Common myeloid progenitor, CD34-positive (primary cell): ENCODE measurements around the gene LHFPL2.

Experiments used
- CTCF ChIA-PET: fragments of 350-600 bp; sonication (Branson Sonifier 250); formaldehyde crosslinking; loops from one replicate; lab custom pipeline; 2021; ENCODE audit warnings: antibody characterized with exemption; lab: Charles Lee
- POLR2A ChIA-PET: fragments of 350-600 bp; sonication (Branson Sonifier 250); formaldehyde crosslinking; loops from one replicate; lab custom pipeline; 2021; ENCODE audit warnings: antibody characterized with exemption; lab: Charles Lee
- DNase-seq, 3 donors: peaks; one replicate each; pipeline versions ENCODE4 v3.0.0 to v3.0.0-alpha.2; 2013
- H3K27ac ChIP-seq, 2 experiments: 1 replicate in 1 of 2; 2 replicates in 1 of 2; pipeline ENCODE4 v1.7.0; 2013; ENCODE audit warnings: inconsistent platforms in 2 of 2, low read length in 2 of 2, mild to moderate bottlenecking in 2 of 2, low read depth in 1 of 2, moderate library complexity in 1 of 2; ENCODE audit not compliant: severe bottlenecking in 2 of 2, insufficient read depth in 1 of 2, poor library complexity in 1 of 2
- H3K27me3 ChIP-seq, 5 experiments: replicated peaks in 2 of 5; 1 replicate in 3 of 5; 2 replicates in 2 of 5; pipeline versions ENCODE4 v1.6.1 to v1.7.0; 2013; ENCODE audit warnings: low read length in 4 of 5, mild to moderate bottlenecking in 2 of 5, moderate library complexity in 2 of 5, inconsistent platforms in 1 of 5; ENCODE audit not compliant: insufficient read depth in 5 of 5, control insufficient read depth in 4 of 5
- H3K36me3 ChIP-seq, 4 experiments: 1 replicate in 2 of 4; 2 replicates in 2 of 4; pipeline versions ENCODE4 v1.6.1 to v1.7.0; 2013; ENCODE audit warnings: low read length in 3 of 4, control low read depth in 1 of 4, mild to moderate bottlenecking in 1 of 4; ENCODE audit not compliant: control insufficient read depth in 4 of 4, insufficient read depth in 4 of 4
- H3K4me1 ChIP-seq, 4 experiments: 1 replicate in 3 of 4; 2 replicates in 1 of 4; pipeline versions ENCODE4 v1.6.1 to v1.7.1; 2013; ENCODE audit warnings: low read length in 3 of 4, mild to moderate bottlenecking in 3 of 4, control low read depth in 1 of 4, inconsistent platforms in 1 of 4, moderate library complexity in 1 of 4; ENCODE audit not compliant: control insufficient read depth in 4 of 4, insufficient read depth in 4 of 4; ENCODE audit errors: control extremely low read depth in 1 of 4
- H3K4me3 ChIP-seq, 7 experiments: 1 replicate in 4 of 7; 2 replicates in 3 of 7; pipeline versions ENCODE4 v1.5.1 to v1.7.0; 2013; ENCODE audit warnings: mild to moderate bottlenecking in 7 of 7, low read length in 6 of 7, moderate library complexity in 6 of 7, inconsistent platforms in 2 of 7, low read depth in 2 of 7, control low read depth in 1 of 7; ENCODE audit not compliant: insufficient read depth in 4 of 7, control insufficient read depth in 1 of 7; ENCODE audit errors: extremely low read depth in 1 of 7
- H3K9me3 ChIP-seq, 5 experiments: 1 replicate in 4 of 5; 2 replicates in 1 of 5; pipeline versions ENCODE4 v1.6.1 to v1.7.1; 2013; ENCODE audit warnings: low read length in 4 of 5, mild to moderate bottlenecking in 2 of 5, inconsistent platforms in 1 of 5, low read depth in 1 of 5, moderate library complexity in 1 of 5; ENCODE audit not compliant: control insufficient read depth in 4 of 5, insufficient read depth in 2 of 5; ENCODE audit errors: control extremely low read depth in 1 of 5
- WGBS: methylation state at CpG from one replicate; pipeline ENCODE4 v1.1.5; 2013; ENCODE audit not compliant: insufficient coverage; 5-methylcytosine and 5-hydroxymethylcytosine counted together

LHFPL2 gene

DNA sequence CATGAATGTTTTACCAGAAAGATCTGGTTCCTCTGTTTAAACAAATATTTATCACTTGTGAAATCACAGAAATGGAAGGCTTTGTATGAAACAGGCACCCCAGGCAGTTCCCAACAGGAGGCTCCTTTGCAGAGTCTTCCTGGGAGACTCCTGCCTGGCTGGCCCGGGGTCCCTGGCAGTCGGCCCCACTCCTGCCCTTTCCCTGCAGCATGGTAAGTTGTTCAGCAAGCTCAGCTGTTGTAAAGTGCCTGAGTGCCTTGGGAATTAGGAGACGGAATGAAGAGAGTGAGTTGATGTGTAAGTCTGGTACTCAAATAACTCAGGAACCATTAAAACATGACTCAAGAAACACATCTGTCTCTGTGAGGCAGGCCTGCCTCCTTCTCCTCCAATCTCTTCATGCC lies 17.5 kb upstream of the LHFPL2 start:
- no peak overlapping the region for H3K4me3 ChIP-seq
- H3K27me3 ChIP-seq: peaks cover 0 to 2% (median 0%) of the 10 kb centered on the region in 5 experiments
- DNase-seq: no peak
- no peak overlapping the region for H3K27ac ChIP-seq
- H3K36me3 ChIP-seq: no peaks in the 10 kb centered on the region
- ChIA-PET CTCF (no interaction called here), POLR2A (no interaction called here)
- H3K4me1 ChIP-seq: no peaks in the 10 kb centered on the region
- no peaks in the 10 kb centered on the region for H3K9me3 ChIP-seq
- 87% methylated on average over 2 of the region's 3 CpGs for WGBS

DNA sequence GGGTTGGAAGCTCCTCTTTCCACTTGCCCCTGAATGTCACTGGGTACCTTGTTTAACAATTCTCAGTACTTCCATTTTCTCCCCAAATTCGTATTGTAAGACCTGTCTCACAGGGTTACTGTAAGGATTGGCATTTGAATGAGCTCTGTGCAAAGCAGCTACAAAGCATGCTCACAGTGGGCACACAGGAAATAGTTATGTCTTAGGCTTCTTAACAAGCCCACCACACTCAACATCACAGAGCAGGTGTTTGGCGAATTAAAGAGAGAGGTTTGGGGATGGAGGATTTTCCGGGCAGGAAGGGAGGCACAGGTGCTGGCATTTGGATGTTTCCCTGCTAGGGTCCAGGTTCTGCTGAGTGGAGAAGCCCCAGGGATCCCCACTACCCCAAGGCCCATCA lies 17.0 kb upstream of the LHFPL2 start:
- 92% methylated on average over 2 of the region's 3 CpGs for WGBS
- no peaks in the 10 kb centered on the region for H3K9me3 ChIP-seq
- POLR2A ChIA-PET: no interaction called here
- H3K4me1 ChIP-seq: no peaks in the 10 kb centered on the region
- H3K36me3 ChIP-seq: no peaks in the 10 kb centered on the region
- H3K4me3 ChIP-seq: no peak overlapping the region
- no peak for DNase-seq
- CTCF ChIA-PET: no interaction called here
- no peak overlapping the region for H3K27ac ChIP-seq
- peaks cover 0 to 2% (median 0%) of the 10 kb centered on the region in 5 experiments for H3K27me3 ChIP-seq

DNA sequence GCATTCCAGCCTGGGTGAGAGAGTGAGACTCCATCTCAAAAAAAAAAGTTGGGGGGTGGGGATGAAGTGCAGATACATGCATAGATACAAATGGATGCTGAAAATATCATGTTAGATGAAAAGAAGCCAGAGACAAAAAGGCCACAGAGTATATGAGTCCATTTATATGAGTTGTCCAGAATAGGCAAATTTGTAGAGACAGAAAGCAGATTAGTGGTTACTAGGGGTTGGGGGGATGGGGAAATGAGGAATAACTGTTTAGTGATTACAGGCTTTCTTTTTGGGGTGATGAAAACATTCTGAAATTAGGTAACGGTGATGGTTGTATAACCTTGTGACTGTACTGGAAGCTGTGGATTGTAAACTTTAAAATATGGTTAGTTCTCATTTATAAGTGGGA lies 13.8 kb upstream of the LHFPL2 start:
- CTCF ChIA-PET: interaction anchor here (0.6 kb wide), 1 partner anchor 30 kb away, joined by 3 read pairs; no protein-coding TSS in a partner anchor

DNA sequence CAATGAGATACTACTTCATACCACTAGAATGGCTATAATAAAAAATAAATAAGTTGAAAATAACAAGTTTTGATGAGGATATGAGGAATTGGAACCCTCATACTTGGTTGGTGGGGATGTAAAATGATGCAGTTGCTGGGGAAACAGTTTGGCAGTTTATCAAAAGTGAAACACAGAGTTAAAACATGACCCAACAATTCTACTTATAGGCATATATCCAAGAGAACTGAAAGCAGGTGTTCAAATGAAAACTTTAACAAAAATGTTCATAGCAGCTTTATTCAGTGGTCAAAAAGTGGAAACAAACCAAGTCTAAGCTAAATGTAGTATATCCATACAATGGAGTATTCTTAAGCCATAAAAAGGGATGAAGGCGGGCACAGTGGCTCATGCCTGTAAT lies 13.1 kb upstream of the LHFPL2 start:
- Histone ChIP-seq H3K4me1 (no peaks in the 10 kb centered on the region), H3K27ac (no peak overlapping the region), H3K4me3 (no peak overlapping the region), H3K9me3 (peaks cover 0 to 2% (median 0%) of the 10 kb centered on the region in 5 experiments), H3K36me3 (no peaks in the 10 kb centered on the region), H3K27me3 (no peaks in the 10 kb centered on the region)
- ChIA-PET CTCF (no interaction called here), POLR2A (no interaction called here)
- no CpG with 5 or more reads among the region's 1 CpG for WGBS
- no peak for DNase-seq

More for the DNA sequence above, 13.8 kb upstream of the LHFPL2 start:
- no peak overlapping the region for H3K27ac ChIP-seq
- H3K4me3 ChIP-seq: no peak overlapping the region
- POLR2A ChIA-PET: interaction anchor here (0.6 kb wide), 1 partner anchor 28 kb away, joined by 3 read pairs; no protein-coding TSS in a partner anchor
- H3K36me3 ChIP-seq: no peaks in the 10 kb centered on the region
- 100% methylated on average over 1 of the region's 1 CpG for WGBS
- no peak for DNase-seq
- no peaks in the 10 kb centered on the region for H3K4me1 ChIP-seq
- no peaks in the 10 kb centered on the region for H3K27me3 ChIP-seq
- H3K9me3 ChIP-seq: no peaks in the 10 kb centered on the region

DNA sequence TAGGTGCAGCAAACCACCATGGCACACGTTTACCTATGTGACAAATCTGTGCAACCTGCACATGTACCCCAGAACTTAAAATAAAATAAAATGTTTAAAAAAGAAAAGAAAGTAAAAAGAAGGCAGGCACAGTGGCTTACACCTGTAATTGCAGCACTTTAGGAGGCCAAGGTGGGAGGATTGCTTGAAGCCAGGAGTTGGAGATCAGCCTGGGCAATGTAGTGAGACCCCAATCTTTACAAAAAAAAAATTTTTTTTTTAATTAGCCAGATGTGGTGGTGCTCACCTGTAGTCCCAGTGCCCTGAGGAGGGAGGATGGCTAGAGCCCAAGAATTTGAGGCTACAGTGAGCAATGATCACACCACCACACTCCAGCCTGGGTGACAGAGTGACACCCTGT lies 12.5 kb upstream of the LHFPL2 start:
- H3K9me3 ChIP-seq: peaks cover 0 to 2% (median 0%) of the 10 kb centered on the region in 5 experiments
- no CpG with 5 or more reads among the region's 1 CpG for WGBS

DNA sequence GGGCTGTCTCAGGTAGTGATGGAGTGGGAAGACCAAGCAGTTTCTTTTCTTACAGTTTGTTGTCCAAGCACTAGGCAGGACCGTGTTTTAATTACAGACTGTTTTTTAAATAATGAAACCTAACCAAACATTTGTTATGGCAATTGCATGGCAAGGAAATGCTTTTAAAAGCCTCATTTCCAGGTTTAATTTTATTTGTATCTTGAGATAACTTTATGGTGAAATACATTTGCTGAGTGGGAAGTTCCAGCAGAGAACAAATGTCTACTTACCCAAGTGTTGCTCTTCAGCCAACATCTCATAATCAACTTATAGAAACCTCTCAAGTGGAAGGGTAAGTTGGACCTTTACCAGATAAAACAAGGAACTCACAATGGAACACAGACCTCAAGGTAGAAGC lies 11.8 kb upstream of the LHFPL2 start:
- H3K36me3 ChIP-seq: no peaks in the 10 kb centered on the region
- no peak overlapping the region for H3K27ac ChIP-seq
- ChIA-PET CTCF (no interaction called here), POLR2A (no interaction called here)
- no peaks in the 10 kb centered on the region for H3K27me3 ChIP-seq
- no peak for DNase-seq
- peaks cover 0 to 2% (median 0%) of the 10 kb centered on the region in 5 experiments for H3K9me3 ChIP-seq
- no peak overlapping the region for H3K4me3 ChIP-seq
- H3K4me1 ChIP-seq: no peaks in the 10 kb centered on the region
- 100% methylated on average over 1 of the region's 1 CpG for WGBS

More for the DNA sequence above, 12.5 kb upstream of the LHFPL2 start:
- ChIA-PET POLR2A (no interaction called here), CTCF (no interaction called here)
- Histone ChIP-seq H3K4me3 (no peak overlapping the region), H3K36me3 (no peaks in the 10 kb centered on the region), H3K27ac (no peak overlapping the region), H3K27me3 (no peaks in the 10 kb centered on the region), H3K4me1 (no peaks in the 10 kb centered on the region)
- no peak for DNase-seq

DNA sequence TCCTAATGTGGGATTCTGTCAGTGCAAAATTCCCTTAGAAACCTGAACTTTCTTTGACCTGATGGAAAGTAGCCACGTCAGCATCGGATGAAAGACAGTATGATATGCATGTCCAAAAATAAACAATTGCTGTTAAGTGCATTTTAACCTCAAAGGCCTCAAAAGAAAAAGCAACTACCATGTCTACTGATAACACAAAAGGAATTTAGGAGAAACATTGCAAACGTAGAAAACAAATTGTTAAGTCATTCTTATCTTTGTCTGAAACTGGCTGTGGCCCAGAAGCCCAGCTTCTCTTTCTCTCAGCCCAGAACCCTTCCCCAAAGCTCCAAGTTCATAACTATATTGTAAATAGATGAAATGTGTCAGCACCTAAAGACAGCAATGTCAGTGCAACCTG lies 11.1 kb upstream of the LHFPL2 start:
- Histone ChIP-seq H3K36me3 (no peaks in the 10 kb centered on the region), H3K27me3 (no peaks in the 10 kb centered on the region), H3K4me1 (no peaks in the 10 kb centered on the region), H3K27ac (no peak overlapping the region), H3K9me3 (peaks cover 0 to 2% (median 0%) of the 10 kb centered on the region in 5 experiments), H3K4me3 (no peak overlapping the region)
- peak in 1 of 3 donors; percentile 33 for DNase-seq
- POLR2A ChIA-PET: no interaction called here
- WGBS: 67% methylated on average over 2 of the region's 3 CpGs
- CTCF ChIA-PET: no interaction called here
